DOHH2 (cell line): Measurements from ENCODE around the gene SEMA4G.

Experiments used
- CTCF ChIP-seq: fragments of 200-600 bp; sonication (generic); IDR thresholded peaks from one replicate; pipeline ENCODE4 v1.5.1; 2014; ENCODE audit warnings: antibody characterized with exemption, mild to moderate bottlenecking, low read depth, low read length; ENCODE audit not compliant: poor library complexity, severe bottlenecking
- EZH2phosphoT487 ChIP-seq: fragments of 200-600 bp; sonication (generic); IDR thresholded peaks from 2 replicates; pipeline ENCODE4 v1.6.1; 2017; ENCODE audit warnings: borderline replicate concordance, mild to moderate bottlenecking, antibody characterized with exemption, low read length, moderate library complexity, mixed read lengths

- no peak for TF ChIP-seq CTCF
- no peak for TF ChIP-seq EZH2phosphoT487
Observed at GRCh38 chr10:101013365-101013825, 44.1 kb downstream of the SEMA4G start.
